Naive thymus-derived CD8-positive, alpha-beta T cell (primary cell): Measurements from ENCODE around the gene SLC9A1. TPM values are rescaled to one million over a fixed set of nuclear protein-coding genes. Genes with fewer than 3 reads are reported as not detected.
A peak's percentile ranks its signal among the peaks of the same experiment; 100 is the strongest.
"Not testable (repeated sequence)": the region's sequence is repeated elsewhere in the genome, so short reads cannot be mapped to it uniquely, and the experiment has no call there.

Experiments used
- ATAC-seq, 2 donors: fragments of 150-1000 bp; cut with Tn5 transposase in 1 of 2; sonication (Bioruptor Pico), chemical (Tn5 transposase) in 1 of 2; 1 replicate in 1 of 2; 2 replicates in 1 of 2; pipeline ENCODE4 v1.10.0; 2021; ENCODE audit warnings: mild to moderate bottlenecking in 2 of 2, moderate library complexity in 2 of 2
- POLR2A ChIA-PET: fragments of 350-600 bp; sonication (Branson Sonifier 250); formaldehyde crosslinking; loops from one replicate; lab custom pipeline; 2021; ENCODE audit warnings: antibody characterized with exemption; lab: Charles Lee
- DNase-seq, 10 donors: peaks; one replicate each; pipeline versions ENCODE4 v3.0.0 to v3.0.0-alpha.2; 2020 to 2022
- H3K27ac Mint-ChIP-seq, 10 donors: one replicate each; pipeline ENCODE4 v1.8.0; 2020 to 2022; ENCODE audit warnings: mild to moderate bottlenecking in 10 of 10, mixed read lengths in 10 of 10, moderate library complexity in 4 of 10, inconsistent platforms in 1 of 10
- H3K27me3 Mint-ChIP-seq, 5 donors: one replicate each; pipeline ENCODE4 v1.8.0; 2021 to 2022; ENCODE audit warnings: mixed read lengths in 5 of 5
- H3K36me3 Mint-ChIP-seq, 3 donors: one replicate each; pipeline ENCODE4 v1.8.0; 2020 to 2022; ENCODE audit warnings: mixed read lengths in 3 of 3, mild to moderate bottlenecking in 2 of 3, inconsistent platforms in 1 of 3
- H3K4me1 Mint-ChIP-seq, 4 donors: one replicate each; pipeline ENCODE4 v1.8.0; 2021 to 2022; ENCODE audit warnings: mixed read lengths in 4 of 4
- H3K4me3 Mint-ChIP-seq, 10 donors: one replicate each; pipeline ENCODE4 v1.8.0; 2020 to 2022; ENCODE audit warnings: mild to moderate bottlenecking in 10 of 10, mixed read lengths in 10 of 10, moderate library complexity in 6 of 10, inconsistent platforms in 1 of 10
- H3K9me3 Mint-ChIP-seq, 9 donors: one replicate each; pipeline ENCODE4 v1.8.0; 2020 to 2022; ENCODE audit warnings: mixed read lengths in 9 of 9, mild to moderate bottlenecking in 3 of 9, inconsistent platforms in 1 of 9, moderate library complexity in 1 of 9
- polyA plus RNA-seq, 3 donors: library from polyadenylated mRNA; unstranded; fragments of 300-500 nt; fragmentation: Illumina TruSeq; gene quantifications; one replicate each; pipeline ENCODE4 v1.2.3, GENCODE V29; 2021
- total RNA-seq, 8 experiments: library from RNA in 2 of 8; stranded (reverse) in 2 of 8; gene quantifications; one replicate each; pipeline ENCODE4 v1.2.3 and lab custom pipeline; 2021 to 2026

Gene SLC9A1
- 10 to 100 TPM; 16.2 to 17.7 TPM for total RNA-seq
- polyA plus RNA-seq, result 10 to 100 TPM in 1 of 3 donors, 1 to 10 TPM in 2; 4.5 to 14.2 (median 8.5) TPM
- 9.2 to 38.9 (median 10.7) reads per million in 6 experiments for total RNA-seq (lab: John Stamatoyannopoulos, UW)

DNA sequence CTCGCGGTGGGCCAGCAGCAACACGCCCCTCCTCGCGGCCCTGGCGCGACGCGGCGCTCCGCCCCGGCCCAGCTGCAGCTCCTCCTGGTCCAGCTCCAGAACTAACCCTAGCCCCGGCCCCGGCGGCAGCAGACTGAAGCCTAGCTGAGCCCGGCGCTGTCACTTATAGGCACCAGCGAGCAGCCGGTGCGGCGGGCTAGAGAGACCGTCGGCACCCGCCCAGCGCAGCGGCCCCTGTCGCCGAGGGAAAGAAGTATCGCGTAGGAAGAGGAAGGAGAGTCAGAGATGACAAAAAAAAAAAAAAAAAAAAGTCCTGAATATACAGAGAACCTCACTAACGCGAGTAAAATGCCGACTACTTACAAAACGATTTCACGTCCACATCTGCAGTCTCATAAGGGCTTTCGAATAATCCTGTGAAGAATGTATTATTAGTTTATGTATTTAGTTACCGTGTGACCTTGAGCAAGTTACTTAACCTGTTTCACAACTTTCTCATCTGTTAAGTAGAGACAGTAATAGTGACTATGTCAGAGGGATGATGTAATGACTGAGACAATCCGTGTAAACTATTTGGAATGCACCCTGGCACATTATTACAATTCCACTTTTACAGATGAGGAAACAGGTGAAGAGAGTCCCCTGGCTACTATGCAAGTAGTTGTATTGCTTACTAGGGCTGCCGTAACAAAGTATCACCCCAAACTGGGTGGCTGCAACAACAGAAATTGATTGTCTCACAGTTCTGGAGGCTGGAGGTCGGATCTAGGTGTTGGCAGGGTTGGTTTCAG is at the start of gene SLC9A1:
TSS of gene SLC9A1 (minus strand) at position 135 of the 791 bp plus-strand sequence. CDS start 791 bp downstream, outside the sequence.
- no peaks in the 10 kb centered on the region for H3K9me3 Mint-ChIP-seq
- H3K4me1 Mint-ChIP-seq, result peaks cover 32 to 53% (median 51%) of the 10 kb centered on the region in 4 donors
- POLR2A ChIA-PET, result interaction anchor here (0.6 to 8.7 kb wide), 14 partner anchors 9 to 1800 kb away, joined by 3 to 199 read pairs (median 4); partner anchors contain the start of gene WASF2
- peak within 1 kb of the TSS; percentile 97 to 100 (median 99) for H3K27ac Mint-ChIP-seq
- H3K4me3 Mint-ChIP-seq, result peak within 1 kb of the TSS; percentile 81 to 94 (median 90)
- ATAC-seq (peak; percentile 91 to 94), DNase-seq (peak; percentile 91 to 96 (median 94))
- H3K36me3 Mint-ChIP-seq, result no peaks in the 10 kb centered on the region
- no peaks in the 10 kb centered on the region for H3K27me3 Mint-ChIP-seq

DNA sequence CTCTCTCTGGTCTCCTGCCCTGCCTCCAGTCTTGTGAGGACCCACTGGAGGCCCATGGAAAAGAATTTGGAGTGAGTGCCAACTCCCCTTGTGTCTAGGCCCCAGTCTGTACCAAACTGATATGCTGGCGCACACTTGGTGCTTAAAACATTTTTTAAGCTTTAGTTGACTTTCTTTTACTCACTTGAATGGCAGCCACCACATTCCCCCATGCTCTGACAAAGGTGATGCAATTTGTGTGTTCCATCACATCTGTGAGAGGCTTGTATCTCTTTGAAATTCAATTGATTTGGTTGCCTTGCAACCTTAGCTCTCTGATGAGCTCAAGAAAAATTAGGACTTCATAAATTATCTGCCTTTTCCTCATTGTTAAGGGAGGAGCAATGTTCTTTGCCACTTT is 49.0 kb upstream of the SLC9A1 start:
- Mint-ChIP-seq H3K27me3 (peaks cover 0 to 1% (median 0%) of the 10 kb centered on the region in 5 donors), H3K4me3 (no peak overlapping the region)

DNA sequence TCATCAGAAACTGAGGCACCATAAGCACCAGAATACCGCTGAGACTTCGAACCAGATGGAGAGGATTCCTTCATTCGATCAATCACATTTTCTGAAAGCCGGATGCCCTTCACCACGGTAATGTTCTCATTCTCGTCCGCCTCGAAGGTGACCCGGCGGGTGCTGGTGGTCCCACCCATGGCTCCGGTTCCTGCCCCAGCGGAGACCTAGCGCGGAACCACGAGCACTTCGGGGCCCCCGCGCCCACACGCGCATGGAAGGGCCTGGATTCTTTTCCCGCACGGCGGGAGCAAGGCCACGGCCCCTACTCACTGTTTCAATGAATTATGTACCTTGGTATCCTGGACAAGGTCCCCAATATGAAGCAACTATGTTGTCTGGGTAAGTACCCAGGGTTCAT is 46.4 kb upstream of the SLC9A1 start:
- Mint-ChIP-seq H3K9me3 (no peaks in the 10 kb centered on the region), H3K27ac (no peak overlapping the region), H3K4me1 (peaks cover 4 to 7% (median 6%) of the 10 kb centered on the region in 4 donors), H3K36me3 (no peaks in the 10 kb centered on the region), H3K4me3 (no peak overlapping the region), H3K27me3 (peaks cover 0 to 1% (median 0%) of the 10 kb centered on the region in 5 donors)
- POLR2A ChIA-PET, result no interaction called here
- DNase-seq, result no peak
- ATAC-seq, result no peak

More for the DNA sequence above, 49.0 kb upstream of the SLC9A1 start:
- no peaks in the 10 kb centered on the region for H3K36me3 Mint-ChIP-seq
- POLR2A ChIA-PET, result no interaction called here
- H3K4me1 Mint-ChIP-seq, result no peaks in the 10 kb centered on the region
- no peak for ATAC-seq
- DNase-seq, result no peak
- no peaks in the 10 kb centered on the region for H3K9me3 Mint-ChIP-seq
- H3K27ac Mint-ChIP-seq, result no peak overlapping the region

DNA sequence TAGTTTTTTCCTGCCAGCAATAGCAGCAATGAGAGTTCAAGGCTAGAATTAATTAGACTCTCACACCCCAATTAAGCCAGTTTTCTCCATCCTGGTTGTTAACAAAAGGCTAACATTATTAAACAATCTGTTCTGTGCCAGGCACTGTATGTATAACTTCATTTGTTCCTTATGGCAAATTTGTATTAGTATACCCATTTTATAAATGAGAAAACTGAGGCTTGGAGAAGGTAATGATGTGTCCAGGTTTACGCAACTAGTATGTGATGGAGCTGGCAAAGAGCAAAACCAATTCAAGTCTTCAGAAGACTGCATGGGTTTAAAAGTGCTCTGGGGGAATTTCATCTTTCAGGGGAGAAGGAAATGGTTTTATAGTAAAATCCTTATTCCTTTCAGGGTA is 38.3 kb upstream of the SLC9A1 start:
- ATAC-seq, result no peak
- H3K4me3 Mint-ChIP-seq, result no peak overlapping the region
- no peak overlapping the region for H3K27ac Mint-ChIP-seq
- H3K27me3 Mint-ChIP-seq, result no peaks in the 10 kb centered on the region
- H3K4me1 Mint-ChIP-seq, result peaks cover 4 to 6% (median 5%) of the 10 kb centered on the region in 4 donors
- H3K36me3 Mint-ChIP-seq, result no peaks in the 10 kb centered on the region
- no peak for DNase-seq
- POLR2A ChIA-PET, result no interaction called here
- no peaks in the 10 kb centered on the region for H3K9me3 Mint-ChIP-seq

DNA sequence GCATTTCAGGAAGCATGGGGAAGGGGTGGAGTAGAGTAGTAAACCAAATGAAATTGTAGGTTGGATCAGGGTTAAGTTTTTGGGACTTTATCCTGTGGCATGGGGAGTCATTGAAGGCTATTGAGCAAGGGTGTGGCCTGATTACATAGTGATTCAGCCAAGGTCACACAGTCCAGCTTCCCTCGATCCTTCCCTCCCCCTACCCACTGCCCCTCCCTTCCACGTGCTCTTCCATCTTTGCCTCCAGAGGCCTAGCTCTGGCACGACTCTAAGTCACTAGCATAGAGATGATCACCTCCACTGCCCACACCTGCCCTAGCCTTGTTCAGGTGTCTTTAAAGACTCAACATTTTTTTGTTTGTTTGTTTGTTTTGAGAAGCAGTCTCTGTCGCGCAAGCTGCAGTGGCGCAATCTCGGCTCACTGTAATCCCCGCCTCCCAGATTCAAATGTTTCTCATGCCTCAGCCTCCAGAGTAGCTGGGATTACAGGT is 37.2 kb upstream of the SLC9A1 start:
- POLR2A ChIA-PET, result interaction anchor here (0.7 kb wide), 1 partner anchor 377 kb away, joined by 3 read pairs; no protein-coding TSS in a partner anchor
- no peak overlapping the region for H3K4me3 Mint-ChIP-seq
- H3K36me3 Mint-ChIP-seq, result no peaks in the 10 kb centered on the region
- no peaks in the 10 kb centered on the region for H3K9me3 Mint-ChIP-seq
- DNase-seq, result no peak
- H3K27me3 Mint-ChIP-seq, result no peaks in the 10 kb centered on the region
- no peak for ATAC-seq
- peaks cover 0 to 2% (median 0%) of the 10 kb centered on the region in 4 donors for H3K4me1 Mint-ChIP-seq
- no peak overlapping the region for H3K27ac Mint-ChIP-seq

DNA sequence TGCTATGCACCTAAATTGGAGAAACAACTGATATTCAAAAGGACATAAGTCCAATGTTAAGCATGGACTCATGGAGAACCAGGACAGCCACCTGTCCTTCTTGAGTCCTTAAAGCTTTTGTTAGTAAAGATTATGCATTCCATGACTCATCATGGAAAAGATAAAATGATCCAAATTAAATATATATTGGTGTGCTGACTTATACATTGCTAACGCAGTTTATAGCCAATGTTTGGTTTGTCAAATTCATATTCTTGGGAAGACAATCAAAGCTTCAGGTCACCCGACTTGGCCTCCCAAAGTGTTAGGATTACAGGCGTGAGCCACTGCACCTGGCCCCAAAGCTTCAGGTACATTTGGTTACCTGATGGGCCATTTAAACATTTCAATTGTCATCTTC is 29.7 kb upstream of the SLC9A1 start:
- H3K4me1 Mint-ChIP-seq, H3K27me3 Mint-ChIP-seq, POLR2A ChIA-PET, DNase-seq, H3K4me3 Mint-ChIP-seq, H3K36me3 Mint-ChIP-seq, ATAC-seq, H3K27ac Mint-ChIP-seq: not testable (repeated sequence)
- peaks cover 0 to 26% (median 3%) of the 10 kb centered on the region in 9 donors for H3K9me3 Mint-ChIP-seq

DNA sequence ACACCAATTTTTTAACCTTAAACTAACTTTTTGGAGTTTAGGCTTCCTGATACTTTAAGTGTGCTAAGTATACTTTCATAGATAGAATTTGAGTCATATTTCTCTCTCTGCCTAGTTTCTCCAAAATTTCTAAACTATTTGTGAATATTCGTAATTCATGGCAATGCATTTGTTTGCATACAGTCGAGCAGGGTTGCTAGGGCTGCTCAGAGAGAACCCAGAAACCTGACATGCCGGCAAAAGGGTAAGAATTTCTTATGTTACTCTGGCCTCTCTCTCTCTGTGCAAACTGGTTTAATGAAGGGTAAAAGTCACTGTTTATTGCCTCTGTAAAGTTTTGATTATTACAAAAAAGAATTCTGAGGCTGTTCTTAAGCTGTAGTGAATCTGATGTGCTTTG is 25.1 kb upstream of the SLC9A1 start:
- H3K4me3 Mint-ChIP-seq, result no peak overlapping the region
- H3K4me1 Mint-ChIP-seq, result no peaks in the 10 kb centered on the region
- no peak overlapping the region for H3K27ac Mint-ChIP-seq
- POLR2A ChIA-PET, result no interaction called here
- peaks cover 0 to 29% (median 3%) of the 10 kb centered on the region in 9 donors for H3K9me3 Mint-ChIP-seq
- no peaks in the 10 kb centered on the region for H3K27me3 Mint-ChIP-seq
- peaks cover 0 to 2% (median 0%) of the 10 kb centered on the region in 3 donors for H3K36me3 Mint-ChIP-seq
- DNase-seq (no peak), ATAC-seq (no peak)

DNA sequence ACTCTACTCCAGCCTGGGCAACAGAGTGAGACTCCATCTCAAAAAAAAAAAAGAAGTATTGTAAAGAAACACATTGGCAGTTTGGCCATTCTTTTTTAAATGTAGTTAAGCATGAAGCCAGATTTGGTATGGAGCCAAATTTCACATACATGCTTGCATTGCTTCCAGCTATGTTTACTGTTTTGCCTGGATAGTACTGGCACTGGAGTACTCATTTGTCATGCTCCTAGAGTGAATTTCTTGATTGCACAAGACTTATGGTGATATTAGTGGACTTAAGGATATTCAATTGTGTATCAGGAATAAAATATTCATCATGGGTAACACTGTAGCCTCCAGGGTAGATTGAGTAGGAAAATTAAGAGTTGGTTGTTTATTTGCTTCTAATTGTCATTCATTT is 24.5 kb upstream of the SLC9A1 start:
- no peak for ATAC-seq
- Mint-ChIP-seq H3K27ac (no peak overlapping the region), H3K4me1 (no peaks in the 10 kb centered on the region), H3K27me3 (no peaks in the 10 kb centered on the region), H3K9me3 (peaks cover 0 to 29% (median 3%) of the 10 kb centered on the region in 9 donors), H3K4me3 (no peak overlapping the region), H3K36me3 (peaks cover 0 to 2% (median 0%) of the 10 kb centered on the region in 3 donors)
- DNase-seq, result no peak
- POLR2A ChIA-PET, result interaction anchor here (1.3 kb wide), 1 partner anchor 25 kb away, joined by 3 read pairs; the partner anchor contains the start of gene SLC9A1

DNA sequence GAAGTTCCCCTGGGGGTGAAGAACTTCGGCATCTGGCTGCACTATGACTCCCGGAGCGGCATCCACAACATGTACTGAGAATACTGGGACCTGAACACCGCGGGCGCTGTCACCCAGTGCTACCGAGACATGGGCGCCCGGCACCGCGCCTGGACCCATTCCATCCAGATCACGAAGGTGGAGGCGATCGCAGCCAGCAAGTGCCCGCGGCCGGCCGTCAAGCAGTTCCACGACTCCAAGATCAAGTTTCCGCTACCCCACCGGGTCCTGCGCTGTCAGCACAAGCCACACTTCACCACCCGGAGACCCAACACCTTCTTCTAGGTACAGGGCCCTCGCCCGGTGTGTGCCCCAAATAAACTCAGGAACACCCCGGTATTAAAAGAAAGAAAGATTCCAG is 22.0 kb upstream of the SLC9A1 start:
- POLR2A ChIA-PET, result no interaction called here
- peaks cover 0 to 16% (median 2%) of the 10 kb centered on the region in 9 donors for H3K9me3 Mint-ChIP-seq
- no peaks in the 10 kb centered on the region for H3K27me3 Mint-ChIP-seq
- no peak for ATAC-seq
- no peak overlapping the region for H3K4me3 Mint-ChIP-seq
- H3K27ac Mint-ChIP-seq, result no peak overlapping the region
- DNase-seq, result no peak
- H3K4me1 Mint-ChIP-seq, result no peaks in the 10 kb centered on the region
- H3K36me3 Mint-ChIP-seq, result no peaks in the 10 kb centered on the region

DNA sequence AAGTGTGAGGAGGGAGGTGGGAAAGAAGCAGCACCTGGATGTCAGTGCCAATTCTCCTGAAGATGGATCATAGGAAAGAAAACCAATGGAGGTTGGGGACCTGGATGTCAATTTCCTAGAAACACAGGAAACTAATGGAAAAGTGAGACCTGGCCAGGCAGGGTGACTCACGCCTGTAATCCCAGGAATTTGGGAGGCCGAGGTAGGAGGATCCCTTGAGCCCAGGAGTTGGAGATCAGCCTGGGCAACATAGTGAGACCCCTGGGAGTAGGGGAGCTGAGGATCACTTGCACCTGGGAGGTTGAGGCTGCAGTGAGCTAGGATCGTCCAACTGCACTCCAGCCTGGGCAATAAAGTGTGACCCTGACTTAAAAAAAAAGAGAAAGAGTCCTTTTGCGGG is 21.4 kb upstream of the SLC9A1 start:
- no peak overlapping the region for H3K27ac Mint-ChIP-seq
- no peak overlapping the region for H3K4me3 Mint-ChIP-seq
- H3K9me3 Mint-ChIP-seq, result peaks cover 0 to 12% (median under 1%) of the 10 kb centered on the region in 9 donors
- H3K27me3 Mint-ChIP-seq, result no peaks in the 10 kb centered on the region
- H3K4me1 Mint-ChIP-seq, result no peaks in the 10 kb centered on the region
- no peak for DNase-seq
- POLR2A ChIA-PET, result no interaction called here
- H3K36me3 Mint-ChIP-seq, result no peaks in the 10 kb centered on the region
- ATAC-seq, result no peak

DNA sequence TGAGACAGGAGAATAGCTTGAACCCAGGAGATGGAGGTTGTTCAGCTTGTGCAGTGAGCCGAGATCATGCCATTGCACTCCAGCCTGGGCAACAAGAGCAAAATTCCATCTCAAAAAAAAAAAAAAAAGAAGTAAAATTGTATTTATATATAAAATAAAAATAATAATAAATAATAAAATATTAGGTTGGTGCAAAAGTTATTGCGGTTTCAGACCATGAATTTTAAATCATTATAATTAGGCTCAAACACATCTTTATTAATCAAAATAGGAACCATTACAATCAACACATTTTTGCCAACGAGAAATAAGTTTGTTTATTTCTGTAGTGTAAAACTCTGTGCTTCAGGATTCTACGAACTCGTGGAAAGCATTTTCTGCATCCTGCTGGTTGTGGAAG is 18.1 kb upstream of the SLC9A1 start:
- H3K4me3 Mint-ChIP-seq, POLR2A ChIA-PET, H3K27me3 Mint-ChIP-seq, ATAC-seq, H3K36me3 Mint-ChIP-seq, H3K4me1 Mint-ChIP-seq, H3K27ac Mint-ChIP-seq, DNase-seq, H3K9me3 Mint-ChIP-seq: not testable (repeated sequence)

DNA sequence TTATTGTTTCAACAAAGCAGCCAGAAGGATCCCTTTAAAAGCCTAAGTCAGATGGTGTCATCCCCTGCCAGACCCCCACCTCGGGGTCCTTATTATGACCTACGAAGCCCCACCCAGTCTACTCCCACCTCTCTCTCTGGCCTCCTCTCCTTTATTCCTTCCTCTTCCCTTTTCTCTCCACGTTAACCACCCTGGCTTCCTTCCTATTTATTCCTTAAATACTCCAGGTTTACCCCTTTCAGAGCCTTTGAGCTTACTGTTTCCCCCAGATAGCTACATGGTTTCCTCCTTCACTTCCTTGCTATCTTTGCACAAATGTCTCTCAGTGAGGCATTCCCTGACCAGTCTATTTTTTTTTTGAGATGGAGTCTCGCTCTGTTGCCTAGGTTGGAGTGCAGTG is 12.0 kb upstream of the SLC9A1 start:
- Mint-ChIP-seq H3K4me3 (no peak overlapping the region), H3K27ac (no peak overlapping the region), H3K27me3 (no peaks in the 10 kb centered on the region), H3K9me3 (no peaks in the 10 kb centered on the region), H3K36me3 (no peaks in the 10 kb centered on the region), H3K4me1 (peaks cover 3 to 7% (median 4%) of the 10 kb centered on the region in 4 donors)
- no peak for DNase-seq
- POLR2A ChIA-PET, result no interaction called here
- no peak for ATAC-seq

DNA sequence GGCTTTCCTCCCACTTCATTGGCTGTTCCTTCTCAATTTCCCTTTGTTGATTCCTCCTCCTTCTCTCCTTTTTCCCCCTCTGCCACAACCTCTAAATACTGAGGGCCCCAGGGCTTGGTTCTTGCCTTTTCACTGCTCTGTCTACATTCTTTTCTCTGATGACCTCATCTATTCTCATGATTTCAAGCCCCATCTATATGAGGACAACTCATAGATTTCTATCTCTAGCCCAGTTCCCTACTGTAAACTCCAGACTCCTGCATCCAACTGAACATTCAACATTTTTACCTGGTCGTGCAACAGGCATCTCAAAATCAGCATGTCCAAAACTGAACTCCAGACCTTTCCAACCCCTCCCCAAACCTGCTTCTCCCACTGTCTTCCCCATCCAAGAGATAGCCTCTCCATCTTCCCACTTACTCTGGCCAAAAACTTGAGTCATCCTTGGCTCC is 11.5 kb upstream of the SLC9A1 start:
- Mint-ChIP-seq H3K27ac (no peak overlapping the region), H3K9me3 (no peaks in the 10 kb centered on the region), H3K4me1 (peaks cover 6 to 13% (median 10%) of the 10 kb centered on the region in 4 donors), H3K27me3 (no peaks in the 10 kb centered on the region), H3K36me3 (no peaks in the 10 kb centered on the region), H3K4me3 (no peak overlapping the region)
- ATAC-seq (no peak), DNase-seq (no peak)
- POLR2A ChIA-PET, result no interaction called here
